ENCODE measurements around the gene MAGEA8. TPM values are rescaled to one million over a fixed set of nuclear protein-coding genes. Genes with fewer than 3 reads are reported as not detected.
"Not testable (repeated sequence)": the region's sequence is repeated elsewhere in the genome, so short reads cannot be mapped to it uniquely, and the experiment has no call there.

MAGEA8 gene
- total and polyA plus RNA-seq, 5 donors, result not detected

DNA sequence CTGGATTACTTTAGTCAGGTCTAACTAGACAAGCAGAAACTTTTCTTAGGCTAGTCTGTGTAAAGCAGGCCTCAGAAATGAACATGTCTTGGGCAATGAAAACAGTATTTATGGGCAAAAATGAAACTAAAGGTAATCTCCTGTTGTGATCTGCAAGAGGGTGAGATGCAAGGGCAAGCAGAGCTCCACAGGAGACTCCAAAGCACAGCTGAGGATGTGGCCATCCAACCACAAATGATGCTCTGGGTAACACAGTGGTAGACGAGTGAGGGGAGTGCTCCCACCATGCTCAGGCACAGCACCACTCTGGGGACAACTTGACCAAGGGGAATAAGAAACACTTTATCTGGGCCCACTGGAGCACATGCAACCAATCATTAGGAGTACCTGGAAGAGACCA lies 47.7 kb downstream of the MAGEA8 start:
- intact Hi-C loops (cut with DNase I); ATAC-seq; DNase-seq; H3K27me3 ChIP-seq (ENCODE audit: control insufficient read depth, insufficient read depth); H3K9me3 ChIP-seq (ENCODE audit: control insufficient read depth, low read length); H3K27ac ChIP-seq (ENCODE audit: low read length); H3K4me1 ChIP-seq (ENCODE audit: control insufficient read depth, insufficient read depth, low read length); H3K4me3 ChIP-seq (ENCODE audit: low read length): not testable (repeated sequence)
- WGBS, result 100% methylated on average over 1 of the region's 1 CpG

DNA sequence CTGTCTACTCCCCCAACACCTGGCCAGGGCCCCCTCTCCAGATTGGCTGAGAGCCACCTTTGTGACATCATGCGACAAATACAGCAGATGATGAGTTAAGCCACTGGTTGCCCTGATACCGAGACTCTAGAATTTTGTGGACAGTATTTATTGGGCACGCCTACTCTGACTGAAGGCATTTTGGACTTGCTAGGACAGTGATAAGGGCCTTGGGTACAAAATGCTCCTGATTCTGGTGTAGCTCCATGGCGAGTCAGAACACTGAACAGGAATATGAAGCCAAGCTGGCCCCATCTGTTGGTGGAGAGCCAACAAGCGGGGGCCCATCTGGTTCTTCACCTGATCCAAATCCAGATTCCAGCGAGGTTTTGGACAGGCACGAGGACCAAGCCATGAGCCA lies 48.4 kb downstream of the MAGEA8 start, which contains the start of gene HSFX4:
HSFX4 (plus strand) TSS at position 174 of the 400 bp plus-strand sequence; CDS start at position 246, 72 bp downstream.
- WGBS, result 96% methylated on average over 3 of the region's 7 CpGs
- DNase-seq; H3K4me3 ChIP-seq (ENCODE audit: low read length); ATAC-seq; H3K4me1 ChIP-seq (ENCODE audit: control insufficient read depth, insufficient read depth, low read length); H3K27me3 ChIP-seq (ENCODE audit: control insufficient read depth, insufficient read depth); intact Hi-C loops (cut with DNase I); H3K27ac ChIP-seq (ENCODE audit: low read length); H3K9me3 ChIP-seq (ENCODE audit: control insufficient read depth, low read length): not testable (repeated sequence)

DNA sequence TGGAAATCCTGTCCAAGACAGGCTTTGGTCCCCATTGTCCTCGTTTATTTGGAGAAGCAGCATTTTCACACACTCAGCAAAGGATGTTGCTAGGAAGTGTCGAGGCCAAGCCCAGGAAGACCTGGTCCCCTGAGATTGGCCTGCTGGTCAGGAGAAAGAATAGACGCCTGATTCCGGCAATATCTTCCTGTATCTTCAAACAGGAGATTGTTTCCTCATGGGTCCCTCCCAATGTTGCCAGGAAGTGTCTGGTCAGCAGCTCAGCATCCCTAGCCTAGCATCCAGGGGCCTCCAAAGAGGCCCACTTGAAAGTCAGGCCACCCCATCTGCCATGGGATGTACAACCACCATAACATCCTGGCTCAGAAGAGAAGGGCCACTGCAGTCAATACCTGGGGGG lies 50.4 kb downstream of the MAGEA8 start:
- H3K27me3 ChIP-seq (ENCODE audit: control insufficient read depth, insufficient read depth); H3K4me1 ChIP-seq (ENCODE audit: control insufficient read depth, insufficient read depth, low read length); H3K4me3 ChIP-seq (ENCODE audit: low read length); H3K9me3 ChIP-seq (ENCODE audit: control insufficient read depth, low read length); intact Hi-C loops (cut with DNase I); ATAC-seq; DNase-seq; H3K27ac ChIP-seq (ENCODE audit: low read length): not testable (repeated sequence)
- WGBS, result 48% methylated on average over 2 of the region's 4 CpGs

DNA sequence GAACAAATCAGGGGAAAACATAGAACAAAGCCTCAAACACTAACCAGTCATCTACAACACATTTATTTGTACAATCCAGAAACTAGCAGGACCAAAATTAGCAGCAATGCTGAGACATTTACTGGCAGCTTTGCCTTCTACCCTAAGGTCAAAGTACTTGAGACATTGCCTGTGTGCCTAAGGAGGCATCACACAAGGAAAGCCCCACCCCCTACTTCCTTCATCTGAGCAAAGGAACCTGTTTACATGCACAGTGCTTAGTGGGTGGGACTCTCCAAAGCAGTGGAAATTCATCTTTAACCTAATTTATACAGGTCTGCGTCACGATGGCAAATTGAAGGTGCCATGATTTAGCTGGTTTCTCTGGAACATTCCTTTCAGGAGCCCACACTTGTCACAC lies 51.2 kb downstream of the MAGEA8 start:
- WGBS, result 91% methylated on average over 2 of the region's 2 CpGs
- H3K4me1 ChIP-seq (ENCODE audit: control insufficient read depth, insufficient read depth, low read length); intact Hi-C loops (cut with DNase I); H3K4me3 ChIP-seq (ENCODE audit: low read length); ATAC-seq; H3K27me3 ChIP-seq (ENCODE audit: control insufficient read depth, insufficient read depth); H3K9me3 ChIP-seq (ENCODE audit: control insufficient read depth, low read length); DNase-seq; H3K27ac ChIP-seq (ENCODE audit: low read length): not testable (repeated sequence)

DNA sequence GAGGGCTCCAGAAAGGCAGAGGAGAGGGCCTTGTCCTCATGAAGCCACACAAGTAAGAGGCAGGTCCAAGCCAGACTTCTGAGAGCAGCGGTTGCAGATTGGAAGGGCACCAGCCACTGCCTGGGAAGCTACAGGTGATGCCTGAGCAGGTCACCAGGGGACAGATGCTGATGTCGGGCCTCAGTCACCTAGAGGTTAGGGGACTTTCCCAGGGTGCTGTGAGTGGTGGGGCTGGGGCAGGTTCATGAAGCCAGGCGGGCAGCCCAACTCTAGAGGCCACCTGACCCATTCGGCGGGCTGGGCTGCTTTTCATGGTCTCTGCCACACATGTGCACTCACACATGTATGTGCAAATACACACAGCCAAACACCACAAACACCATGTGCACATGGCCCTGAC lies 52.0 kb downstream of the MAGEA8 start:
- 100% methylated on average over 1 of the region's 5 CpGs for whole genome bisulfite sequencing
- intact Hi-C loops (cut with DNase I); DNase-seq: not testable (repeated sequence)

DNA sequence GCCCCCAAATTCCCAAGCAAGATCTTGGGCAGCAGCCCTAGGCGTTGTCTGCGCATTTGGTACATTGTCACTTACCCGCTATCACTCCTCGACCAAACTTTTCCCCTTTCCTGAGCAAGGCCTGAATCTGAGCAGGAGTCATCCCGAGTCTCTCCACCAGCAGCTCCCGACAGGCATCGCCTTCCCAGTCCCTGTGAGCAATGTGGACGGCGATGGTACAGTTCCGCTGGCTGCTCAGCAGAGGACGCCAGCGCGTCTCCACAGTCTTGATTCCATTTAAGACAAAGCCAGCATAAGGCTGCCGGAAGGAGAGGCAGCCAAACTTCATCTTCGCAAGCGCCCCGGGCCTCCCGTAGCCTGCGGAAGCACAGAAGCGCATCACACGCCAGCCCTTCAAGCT lies 52.6 kb downstream of the MAGEA8 start:
- H3K27ac ChIP-seq (ENCODE audit: low read length); H3K9me3 ChIP-seq (ENCODE audit: control insufficient read depth, low read length); H3K4me1 ChIP-seq (ENCODE audit: control insufficient read depth, insufficient read depth, low read length); intact Hi-C loops (cut with DNase I); ATAC-seq; H3K27me3 ChIP-seq (ENCODE audit: control insufficient read depth, insufficient read depth); H3K4me3 ChIP-seq (ENCODE audit: low read length); DNase-seq: not testable (repeated sequence)
- 86% methylated on average over 10 of the region's 21 CpGs for WGBS

More for the DNA sequence above, 52.0 kb downstream of the MAGEA8 start:
- not testable (repeated sequence) for H3K9me3 ChIP-seq (ENCODE audit: control insufficient read depth, low read length); H3K4me1 ChIP-seq (ENCODE audit: control insufficient read depth, insufficient read depth, low read length); H3K27ac ChIP-seq (ENCODE audit: low read length); H3K4me3 ChIP-seq (ENCODE audit: low read length); H3K27me3 ChIP-seq (ENCODE audit: control insufficient read depth, insufficient read depth); ATAC-seq

Other genes with a start within 250 kb of the MAGEA8 start
- gene TMEM185A, start 249.4 kb upstream of the MAGEA8 start, total RNA-seq, result 10 to 100 TPM; 50.7 to 86.0 (median 62.5) TPM
- 43.0 TPM for gene TMEM185A, start 249.4 kb upstream of the MAGEA8 start, polyA plus RNA-seq
- not detected for gene MAGEA11, start 169.1 kb upstream of the MAGEA8 start, total RNA-seq
- not detected for gene MAGEA11, start 169.1 kb upstream of the MAGEA8 start, polyA plus RNA-seq
- gene HSFX1, start 107.1 kb upstream of the MAGEA8 start, total RNA-seq, result 1 to 10 TPM; 1.9 to 4.1 (median 3.0) TPM
- gene HSFX1, start 107.1 kb upstream of the MAGEA8 start, polyA plus RNA-seq, result 2.1 TPM
- not detected for gene MAGEA9, start 99.3 kb upstream of the MAGEA8 start, total RNA-seq
- gene MAGEA9, start 99.3 kb upstream of the MAGEA8 start, polyA plus RNA-seq, result not detected
- not detected for gene HSFX4, start 48.4 kb downstream of the MAGEA8 start, total RNA-seq
- not detected for gene HSFX4, start 48.4 kb downstream of the MAGEA8 start, polyA plus RNA-seq
- 10 to 100 TPM; 26.4 to 31.2 (median 27.9) TPM for gene EOLA2, start 57.3 kb downstream of the MAGEA8 start, total RNA-seq
- 24.8 TPM for gene EOLA2, start 57.3 kb downstream of the MAGEA8 start, polyA plus RNA-seq

Measured in right cardiac atrium (tissue), 5 donors.